Kidney epithelial cell (primary cell): ENCODE measurements around the gene SUN1. TPM values are rescaled to one million over a fixed set of nuclear protein-coding genes. Genes with fewer than 3 reads are reported as not detected.
A peak's percentile ranks its signal among the peaks of the same experiment; 100 is the strongest.

Source experiments
- DNase-seq: peaks from one replicate; pipeline ENCODE4 v3.0.0-alpha.2; 2010; ENCODE audit warnings: low read depth
- H3K27me3 ChIP-seq: 2 replicates; pipeline ENCODE4 v1.6.0; 2011; ENCODE audit warnings: low read length; ENCODE audit not compliant: control insufficient read depth, insufficient read depth
- H3K36me3 ChIP-seq: 2 replicates; pipeline ENCODE4 v1.5.1; 2011; ENCODE audit warnings: low read length; ENCODE audit not compliant: control insufficient read depth, insufficient read depth
- H3K4me3 ChIP-seq: 2 replicates; pipeline ENCODE4 v1.5.1; 2011; ENCODE audit warnings: low read depth, mild to moderate bottlenecking, control low read depth, low read length
- total RNA-seq: library from RNA; depleted of rRNA; stranded (reverse); fragments of >200 nt; gene quantifications from 2 replicates; pipeline ENCODE4 v1.2.3, GENCODE V29; 2015
- TF ChIP-seq, protein P1 (sequence below): IDR thresholded peaks from 2 replicates; pipeline ENCODE4 v1.5.1; 2011; ENCODE audit warnings: mild to moderate bottlenecking, moderate library complexity, low read length, control low read depth, inconsistent platforms; ENCODE audit not compliant: insufficient read depth, poor library complexity, severe bottlenecking

SUN1 gene
- total RNA-seq, 1 donor from 2014 or later: 192 TPM

GRCh38 chr7:899806-900205, 67.5 kb downstream of the SUN1 start:
- H3K27me3 ChIP-seq: peaks cover 25% of the 10 kb centered on the region
- TF ChIP-seq, protein P1, sequence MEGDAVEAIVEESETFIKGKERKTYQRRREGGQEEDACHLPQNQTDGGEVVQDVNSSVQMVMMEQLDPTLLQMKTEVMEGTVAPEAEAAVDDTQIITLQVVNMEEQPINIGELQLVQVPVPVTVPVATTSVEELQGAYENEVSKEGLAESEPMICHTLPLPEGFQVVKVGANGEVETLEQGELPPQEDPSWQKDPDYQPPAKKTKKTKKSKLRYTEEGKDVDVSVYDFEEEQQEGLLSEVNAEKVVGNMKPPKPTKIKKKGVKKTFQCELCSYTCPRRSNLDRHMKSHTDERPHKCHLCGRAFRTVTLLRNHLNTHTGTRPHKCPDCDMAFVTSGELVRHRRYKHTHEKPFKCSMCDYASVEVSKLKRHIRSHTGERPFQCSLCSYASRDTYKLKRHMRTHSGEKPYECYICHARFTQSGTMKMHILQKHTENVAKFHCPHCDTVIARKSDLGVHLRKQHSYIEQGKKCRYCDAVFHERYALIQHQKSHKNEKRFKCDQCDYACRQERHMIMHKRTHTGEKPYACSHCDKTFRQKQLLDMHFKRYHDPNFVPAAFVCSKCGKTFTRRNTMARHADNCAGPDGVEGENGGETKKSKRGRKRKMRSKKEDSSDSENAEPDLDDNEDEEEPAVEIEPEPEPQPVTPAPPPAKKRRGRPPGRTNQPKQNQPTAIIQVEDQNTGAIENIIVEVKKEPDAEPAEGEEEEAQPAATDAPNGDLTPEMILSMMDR: no peak
- H3K4me3 ChIP-seq: no peak overlapping the region
- no peaks in the 10 kb centered on the region for H3K36me3 ChIP-seq
- no peak for DNase-seq

DNA sequence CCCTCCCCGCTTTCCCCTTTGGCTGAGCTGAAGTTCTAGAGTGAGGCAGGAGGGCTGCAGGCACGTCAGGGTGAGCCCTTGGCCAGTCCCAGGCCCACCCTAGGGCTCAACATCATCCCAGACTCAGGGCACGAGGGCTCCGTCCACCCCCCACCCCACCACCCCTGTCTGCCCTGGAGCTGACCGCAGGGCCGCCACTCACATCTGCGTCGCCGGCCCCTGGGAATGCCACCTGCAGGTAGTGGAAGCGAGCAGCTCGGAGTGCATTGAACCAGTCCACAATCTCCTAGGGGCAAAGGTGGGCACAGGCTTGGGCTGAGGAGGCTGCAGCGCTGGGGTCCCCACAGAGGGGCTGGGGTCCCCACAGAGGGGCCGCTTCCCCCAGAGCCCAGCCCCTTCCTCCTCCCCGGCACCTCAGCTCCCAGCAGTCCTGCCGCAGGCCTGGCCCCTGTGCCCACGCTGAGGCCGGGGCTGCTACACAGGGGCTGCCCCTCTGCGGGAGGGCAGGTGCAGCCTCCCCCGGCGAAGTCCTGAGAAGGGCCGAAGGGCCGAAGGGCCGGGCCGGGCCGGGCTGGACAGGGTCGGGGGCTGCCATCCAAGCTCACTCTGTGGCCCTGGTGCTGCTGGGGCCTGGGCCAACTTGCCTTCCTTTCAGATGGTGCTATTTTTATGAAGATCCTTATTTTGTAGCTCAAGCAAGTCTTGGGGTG, 68.2 kb downstream of the SUN1 start:
- no peaks in the 10 kb centered on the region for H3K36me3 ChIP-seq
- DNase-seq: no peak

DNA sequence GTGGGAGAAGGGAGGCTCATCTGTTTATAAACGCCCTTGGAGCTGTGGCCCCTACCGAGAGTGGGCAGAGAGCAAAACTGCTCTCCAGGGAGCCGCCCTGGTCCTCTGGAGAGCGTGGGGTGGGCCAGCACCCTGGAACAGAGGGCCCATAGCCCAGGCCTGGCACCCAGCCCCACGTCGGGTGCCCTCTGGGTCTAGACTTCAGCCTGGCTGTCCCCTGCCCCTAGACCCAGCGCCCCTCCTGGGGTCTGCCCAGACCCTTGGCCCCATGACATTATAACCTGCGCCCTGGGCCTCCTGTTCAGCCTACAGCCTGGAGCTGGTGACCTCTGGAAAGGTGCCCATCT, 68.7 kb downstream of the SUN1 start:
- H3K4me3 ChIP-seq: no peak overlapping the region
- H3K27me3 ChIP-seq: peaks cover 27% of the 10 kb centered on the region
- H3K36me3 ChIP-seq: no peaks in the 10 kb centered on the region
- DNase-seq: no peak
- TF ChIP-seq, protein P1: no peak

More for the DNA sequence above, 68.2 kb downstream of the SUN1 start:
- Histone ChIP-seq H3K27me3 (peaks cover 27% of the 10 kb centered on the region), H3K4me3 (no peak overlapping the region)
- TF ChIP-seq, protein P1: no peak

DNA sequence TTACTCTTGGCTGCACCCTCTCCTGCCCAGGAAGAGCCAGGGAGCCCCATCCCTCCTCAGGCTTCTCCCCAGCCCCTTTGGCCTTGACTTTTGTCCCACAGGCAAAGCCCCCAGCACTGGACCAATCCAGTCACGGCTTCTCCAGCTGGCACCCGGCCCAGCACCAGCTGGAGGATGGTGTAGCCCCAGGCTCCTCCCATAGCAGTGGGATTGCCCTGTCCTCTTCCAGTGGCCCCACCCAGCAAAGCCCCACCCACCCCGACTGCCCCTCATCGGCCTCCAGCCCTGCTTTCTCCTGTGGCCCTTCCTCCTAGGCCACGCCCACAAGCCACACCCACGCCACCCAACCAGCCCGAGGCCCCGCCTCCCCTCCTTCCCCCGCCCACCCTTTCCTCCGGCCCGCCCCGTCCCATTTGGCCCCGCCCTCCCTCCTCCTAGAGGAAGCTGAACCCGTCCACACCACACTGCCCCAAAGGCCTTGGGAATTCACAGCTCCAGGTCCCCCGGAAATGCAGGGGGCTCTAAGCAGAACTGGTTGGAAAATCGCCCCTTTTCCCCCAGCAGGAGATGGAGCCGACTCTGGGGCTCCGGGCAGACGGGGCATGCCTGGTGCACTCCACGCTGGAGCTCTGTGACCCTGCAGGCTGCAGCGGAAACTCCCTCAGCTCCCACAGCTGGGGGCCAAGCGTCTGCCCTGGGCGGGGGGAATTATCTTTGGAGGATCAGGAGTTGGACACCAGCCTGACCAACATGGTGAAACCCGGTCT, 69.3 kb downstream of the SUN1 start:
- Histone ChIP-seq H3K4me3 (no peak overlapping the region), H3K27me3 (peaks cover 27% of the 10 kb centered on the region), H3K36me3 (no peaks in the 10 kb centered on the region)
- TF ChIP-seq, protein P1: no peak
- DNase-seq: peak; percentile 51

- no peak for DNase-seq
- TF ChIP-seq, protein P1: no peak
- Histone ChIP-seq H3K36me3 (no peaks in the 10 kb centered on the region), H3K27me3 (peaks cover 29% of the 10 kb centered on the region), H3K4me3 (no peak overlapping the region)
Observed at GRCh38 chr7:902996-903395, 70.7 kb downstream of the SUN1 start.
